Uterus (tissue), 4 donors: ENCODE measurements around the gene DOCK1. TPM values are rescaled to one million over a fixed set of nuclear protein-coding genes. Genes with fewer than 3 reads are reported as not detected.

Experiments used
- DNase-seq, 2 donors: peaks; one replicate each; pipeline ENCODE4 v3.0.0-alpha.2; 2019 to 2020
- H3K27ac ChIP-seq, 2 donors: fragments of 200-600 bp; sonication (generic); 1 replicate in 1 of 2; 2 replicates in 1 of 2; pipeline ENCODE4 v1.5.1; 2016 to 2018
- H3K27me3 ChIP-seq, 2 donors: fragments of 200-600 bp; sonication (generic); one replicate each; pipeline ENCODE4 v1.5.1; 2018 to 2019; ENCODE audit warnings: control low read depth in 1 of 2
- H3K36me3 ChIP-seq, 2 donors: fragments of 200-600 bp; sonication (generic); one replicate each; pipeline ENCODE4 v1.5.1; 2019; ENCODE audit warnings: control low read depth in 1 of 2
- H3K4me1 ChIP-seq, 2 donors: fragments of 200-600 bp; sonication (generic); one replicate each; pipeline ENCODE4 v1.5.1; 2018 to 2019; ENCODE audit warnings: control low read depth in 1 of 2
- H3K4me3 ChIP-seq, 2 donors: fragments of 200-600 bp; sonication (generic); 1 replicate in 1 of 2; 2 replicates in 1 of 2; pipeline ENCODE4 v1.5.1; 2018 to 2019; ENCODE audit warnings: mild to moderate bottlenecking in 1 of 2
- H3K9me3 ChIP-seq, 2 donors: fragments of 200-600 bp; sonication (generic); one replicate each; pipeline ENCODE4 v1.5.1; 2019; ENCODE audit warnings: control low read depth in 1 of 2
- POLR2A ChIP-seq, 2 donors: fragments of 450-650 bp; IDR thresholded peaks; one replicate each; pipeline ENCODE4 v1.6.1; 2016; ENCODE audit warnings: antibody characterized with exemption in 2 of 2, mild to moderate bottlenecking in 1 of 2, moderate library complexity in 1 of 2
- intact Hi-C: fragments of 100-400 bp; cut with DNase I; formaldehyde crosslinking; loops from one replicate; pipeline ENCODE4 v1.15.1; 2023; ENCODE audit warnings: low total_unique reads
- total RNA-seq, 4 donors: library from RNA; depleted of rRNA in 3 of 4; stranded (reverse); fragments of >200 nt in 3 of 4; gene quantifications; one replicate each; pipeline versions ENCODE4 v1.1.0 to v1.2.4, GENCODE V29; 2014 to 2023
- TF ChIP-seq, protein P1 (sequence below), 4 experiments: fragments of 200-600 bp in 2 of 4; fragments of 450-650 bp in 2 of 4; sonication (generic) in 2 of 4; IDR thresholded peaks; one replicate each; pipeline ENCODE4 v1.5.1; 2016 to 2019; ENCODE audit warnings: antibody characterized with exemption in 4 of 4, mild to moderate bottlenecking in 2 of 4, moderate library complexity in 1 of 4
- donor health status: DM: yes; HTN: yes; CAD: no.

Gene DOCK1
- total RNA-seq, 4 donors from 2014 or later, result 15.6 to 130 (median 65.0) TPM

DNA sequence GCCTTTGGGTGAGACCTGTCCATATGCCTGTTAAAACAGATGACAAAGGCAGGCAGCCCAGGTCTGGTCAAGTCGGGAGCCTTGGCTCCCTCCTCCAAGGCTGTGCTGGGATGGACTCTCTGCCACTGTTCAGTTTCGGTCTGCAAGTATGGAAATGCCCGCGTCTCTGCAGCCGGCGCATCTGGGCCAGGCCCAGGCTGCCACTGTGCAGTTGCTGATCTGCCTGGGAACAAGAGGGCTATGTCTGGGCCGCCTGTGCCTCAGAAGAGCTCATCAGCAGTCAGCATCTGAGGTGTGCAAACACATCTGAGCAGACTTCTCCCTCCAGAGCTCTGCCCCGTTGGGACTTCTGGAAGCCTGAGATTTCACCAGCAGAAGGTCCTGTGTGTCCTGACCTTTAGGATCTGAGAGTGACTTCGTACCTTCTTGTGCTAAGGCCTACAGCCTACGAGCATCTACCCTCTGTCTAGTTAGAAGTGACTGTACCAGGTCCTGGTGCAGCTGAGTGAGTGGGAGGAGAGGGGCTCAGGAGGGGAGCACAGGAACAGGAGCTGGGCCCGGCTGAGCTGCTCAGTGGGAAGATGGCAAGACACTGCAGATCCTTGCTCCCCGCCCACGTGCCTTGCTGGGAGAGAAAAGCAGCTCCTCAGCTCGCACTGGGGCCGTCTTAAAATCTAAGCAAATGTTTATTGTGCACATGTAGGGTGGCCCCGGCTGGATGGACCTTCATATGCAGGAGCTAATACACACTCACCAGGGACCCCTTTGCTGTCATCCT is 50.9 kb downstream of the DOCK1 start:
- Histone ChIP-seq H3K36me3 (no peaks in the 10 kb centered on the region), H3K27ac (no peak overlapping the region), H3K4me1 (no peaks in the 10 kb centered on the region), H3K4me3 (no peak overlapping the region), H3K27me3 (no peaks in the 10 kb centered on the region), H3K9me3 (no peaks in the 10 kb centered on the region)
- TF ChIP-seq, protein P1, sequence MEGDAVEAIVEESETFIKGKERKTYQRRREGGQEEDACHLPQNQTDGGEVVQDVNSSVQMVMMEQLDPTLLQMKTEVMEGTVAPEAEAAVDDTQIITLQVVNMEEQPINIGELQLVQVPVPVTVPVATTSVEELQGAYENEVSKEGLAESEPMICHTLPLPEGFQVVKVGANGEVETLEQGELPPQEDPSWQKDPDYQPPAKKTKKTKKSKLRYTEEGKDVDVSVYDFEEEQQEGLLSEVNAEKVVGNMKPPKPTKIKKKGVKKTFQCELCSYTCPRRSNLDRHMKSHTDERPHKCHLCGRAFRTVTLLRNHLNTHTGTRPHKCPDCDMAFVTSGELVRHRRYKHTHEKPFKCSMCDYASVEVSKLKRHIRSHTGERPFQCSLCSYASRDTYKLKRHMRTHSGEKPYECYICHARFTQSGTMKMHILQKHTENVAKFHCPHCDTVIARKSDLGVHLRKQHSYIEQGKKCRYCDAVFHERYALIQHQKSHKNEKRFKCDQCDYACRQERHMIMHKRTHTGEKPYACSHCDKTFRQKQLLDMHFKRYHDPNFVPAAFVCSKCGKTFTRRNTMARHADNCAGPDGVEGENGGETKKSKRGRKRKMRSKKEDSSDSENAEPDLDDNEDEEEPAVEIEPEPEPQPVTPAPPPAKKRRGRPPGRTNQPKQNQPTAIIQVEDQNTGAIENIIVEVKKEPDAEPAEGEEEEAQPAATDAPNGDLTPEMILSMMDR (IDR thresholded peaks at IDR 0.05), result no peak
- no peak for TF ChIP-seq POLR2A (IDR thresholded peaks at IDR 0.05)
- intact Hi-C loops, result no loop called here
- no peak for DNase-seq

DNA sequence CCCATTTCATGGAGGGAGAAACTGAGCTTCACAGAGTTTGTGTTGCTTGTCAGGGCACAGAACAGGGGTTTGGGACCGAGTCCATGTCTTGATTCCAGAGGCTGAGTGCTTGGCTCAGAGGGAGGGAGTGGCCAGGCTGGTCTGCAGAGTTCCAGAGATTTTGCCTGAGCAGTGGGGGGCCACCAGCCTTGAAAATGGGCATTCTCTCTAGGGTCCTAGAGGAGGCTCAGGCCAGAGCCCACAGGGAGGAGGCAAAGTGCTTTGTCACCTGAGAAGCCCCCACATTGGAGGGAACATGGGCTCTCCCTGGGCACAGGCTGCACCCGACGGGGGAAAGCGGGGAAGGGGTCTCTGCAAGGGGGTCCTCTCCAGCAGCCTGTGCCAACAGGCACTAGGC is 51.5 kb downstream of the DOCK1 start:
- H3K9me3 ChIP-seq, result no peaks in the 10 kb centered on the region
- intact Hi-C loops, result no loop called here
- no peak for DNase-seq
- H3K27ac ChIP-seq, result no peak overlapping the region
- H3K4me1 ChIP-seq, result no peaks in the 10 kb centered on the region
- H3K4me3 ChIP-seq, result no peak overlapping the region
- H3K27me3 ChIP-seq, result no peaks in the 10 kb centered on the region
- TF ChIP-seq, protein P1 (IDR thresholded peaks at IDR 0.05), result no peak
- TF ChIP-seq POLR2A (IDR thresholded peaks at IDR 0.05), result no peak
- H3K36me3 ChIP-seq, result no peaks in the 10 kb centered on the region

DNA sequence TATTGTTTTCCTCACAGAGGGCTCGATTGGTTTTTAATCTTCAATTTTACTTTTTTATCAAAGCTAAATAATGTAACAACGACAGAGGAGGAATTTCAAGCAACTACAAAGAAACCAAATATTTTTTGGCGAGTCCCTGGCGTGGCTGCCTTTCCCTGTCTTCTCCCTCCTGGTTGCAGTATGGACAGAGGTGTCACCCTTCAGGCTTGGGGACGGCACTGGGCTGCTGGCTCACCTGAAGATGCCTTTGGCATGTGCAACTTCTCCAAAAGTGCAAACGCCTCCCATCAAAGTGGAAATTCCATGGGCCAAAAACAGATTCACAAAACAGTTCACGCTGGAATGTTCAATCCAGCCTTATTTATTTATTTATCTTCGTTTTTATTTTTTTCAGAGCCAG is 51.9 kb downstream of the DOCK1 start:
- intact Hi-C loops, result no loop called here
- no peaks in the 10 kb centered on the region for H3K36me3 ChIP-seq
- TF ChIP-seq POLR2A (IDR thresholded peaks at IDR 0.05), result no peak
- TF ChIP-seq, protein P1 (IDR thresholded peaks at IDR 0.05), result no peak
- no peak overlapping the region for H3K27ac ChIP-seq
- DNase-seq, result no peak
- no peak overlapping the region for H3K4me3 ChIP-seq
- H3K9me3 ChIP-seq, result no peaks in the 10 kb centered on the region
- no peaks in the 10 kb centered on the region for H3K27me3 ChIP-seq
- no peaks in the 10 kb centered on the region for H3K4me1 ChIP-seq

DNA sequence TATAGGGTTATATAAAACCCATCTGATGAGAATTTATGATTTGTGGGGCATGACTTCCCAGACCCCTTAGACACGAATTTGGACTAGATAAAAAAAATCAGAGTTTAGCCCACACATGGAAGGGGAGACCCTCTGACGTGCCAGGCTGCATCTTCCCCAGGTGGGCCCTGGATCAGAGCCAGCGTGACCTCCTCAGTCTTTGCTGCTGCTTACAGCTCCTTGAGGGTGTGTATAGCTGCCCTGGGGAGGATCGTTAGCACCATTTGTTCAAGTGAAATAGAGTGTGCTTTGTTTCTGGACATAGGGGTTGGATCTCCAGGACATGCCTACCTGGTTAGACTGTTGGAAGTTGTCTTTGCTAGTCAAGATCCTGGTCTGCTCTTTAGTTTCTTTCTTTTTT is 54.2 kb downstream of the DOCK1 start:
- H3K9me3 ChIP-seq, result no peaks in the 10 kb centered on the region
- no peak for TF ChIP-seq POLR2A (IDR thresholded peaks at IDR 0.05)
- TF ChIP-seq, protein P1 (IDR thresholded peaks at IDR 0.05), result no peak
- H3K4me1 ChIP-seq, result no peaks in the 10 kb centered on the region
- H3K27me3 ChIP-seq, result no peaks in the 10 kb centered on the region
- no peak for DNase-seq
- H3K36me3 ChIP-seq, result no peaks in the 10 kb centered on the region
- intact Hi-C loops, result no loop called here
- no peak overlapping the region for H3K27ac ChIP-seq
- no peak overlapping the region for H3K4me3 ChIP-seq

DNA sequence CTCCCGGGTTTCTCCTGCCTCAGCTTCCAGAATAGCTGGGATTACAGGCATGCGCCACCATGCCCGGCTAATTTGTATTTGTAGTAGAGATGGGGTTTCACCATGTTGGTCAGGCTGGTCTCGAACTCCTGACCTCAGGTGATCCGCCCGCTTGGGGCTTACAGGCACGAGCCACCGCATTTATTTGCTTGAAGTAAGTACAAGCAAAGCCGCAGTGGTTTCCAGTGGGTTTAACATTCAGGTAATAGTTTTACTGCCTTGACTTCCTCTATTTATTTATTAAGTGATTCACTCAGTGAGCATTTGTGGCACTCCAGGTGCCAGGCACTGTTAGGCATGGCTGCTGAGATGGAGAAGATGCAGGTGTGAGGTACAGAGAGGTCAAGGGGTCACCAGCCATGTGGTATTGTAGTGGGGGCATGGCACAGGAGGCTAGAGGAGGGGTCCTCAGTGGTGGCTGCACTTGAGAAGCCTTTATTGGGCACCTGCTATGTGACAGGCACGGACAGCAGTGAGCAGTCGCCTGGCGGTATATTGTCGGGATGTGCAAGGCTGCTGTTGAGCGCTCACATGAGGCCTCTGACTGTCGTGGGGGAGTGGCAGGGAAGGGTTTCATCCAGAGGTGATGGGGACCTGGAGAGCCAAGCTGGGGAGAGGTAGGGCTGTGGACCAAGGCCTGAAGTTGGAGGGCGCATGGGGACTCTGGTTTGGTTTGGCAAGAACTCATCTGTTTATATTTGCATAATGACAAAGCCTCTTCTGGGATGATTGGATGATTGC is 54.9 kb downstream of the DOCK1 start:
- Histone ChIP-seq H3K36me3 (no peaks in the 10 kb centered on the region), H3K27me3 (no peaks in the 10 kb centered on the region), H3K4me1 (no peaks in the 10 kb centered on the region), H3K9me3 (no peaks in the 10 kb centered on the region), H3K27ac (no peak overlapping the region), H3K4me3 (no peak overlapping the region)
- TF ChIP-seq POLR2A (IDR thresholded peaks at IDR 0.05), result no peak
- TF ChIP-seq, protein P1 (IDR thresholded peaks at IDR 0.05), result no peak
- intact Hi-C loops, result no loop called here
- no peak for DNase-seq
